HG03354 (cell line): Measurements from ENCODE around the gene MMP20.

Experiments used
- ATAC-seq: cut with Tn5 transposase; IDR thresholded peaks from one replicate; pipeline ENCODE4 v1.9.1; 2021; ENCODE audit warnings: mild to moderate bottlenecking; ENCODE audit not compliant: unreplicated experiment, poor library complexity, severe bottlenecking

The MMP20 gene

GRCh38 chr11:102626676-102627075 is 1.5 kb upstream of the MMP20 start:
- no peak for ATAC-seq

- no peak for ATAC-seq
These were observed 1.1 kb downstream of the MMP20 start for GRCh38 chr11:102623998-102624397.

- ATAC-seq: no peak
These were observed 2.0 kb downstream of the MMP20 start for GRCh38 chr11:102623128-102623527.

GRCh38 chr11:102622258-102622657 is 2.9 kb downstream of the MMP20 start:
- no peak for ATAC-seq

GRCh38 chr11:102620818-102621561 is 4.1 kb downstream of the MMP20 start:
- peak; percentile 77 for ATAC-seq

GRCh38 chr11:102620179-102620578 is 5.0 kb downstream of the MMP20 start:
- no peak for ATAC-seq

- no peak for ATAC-seq
These were observed 7.6 kb downstream of the MMP20 start for GRCh38 chr11:102617466-102618008.

GRCh38 chr11:102615894-102616432 is 9.2 kb downstream of the MMP20 start:
- no peak for ATAC-seq

GRCh38 chr11:102615077-102615893 is 9.8 kb downstream of the MMP20 start:
- ATAC-seq: no peak

- ATAC-seq: no peak
These were observed 10.6 kb downstream of the MMP20 start for GRCh38 chr11:102614485-102614884.

GRCh38 chr11:102614031-102614430 is 11.1 kb downstream of the MMP20 start:
- no peak for ATAC-seq

- no peak for ATAC-seq
These were observed 11.7 kb downstream of the MMP20 start for GRCh38 chr11:102613450-102613849.

GRCh38 chr11:102611291-102611690 is 13.8 kb downstream of the MMP20 start:
- ATAC-seq: peak; percentile 46

- ATAC-seq: no peak
These were observed 14.9 kb downstream of the MMP20 start for GRCh38 chr11:102610200-102610599.

GRCh38 chr11:102608699-102609098 is 16.4 kb downstream of the MMP20 start:
- ATAC-seq: no peak

- ATAC-seq: no peak
These were observed 20.3 kb downstream of the MMP20 start for GRCh38 chr11:102604875-102605274.

GRCh38 chr11:102604011-102604410 is 21.1 kb downstream of the MMP20 start:
- no peak for ATAC-seq

- ATAC-seq: no peak
These were observed 21.6 kb downstream of the MMP20 start for GRCh38 chr11:102603576-102603975.

GRCh38 chr11:102603091-102603490 is 22.0 kb downstream of the MMP20 start:
- no peak for ATAC-seq

GRCh38 chr11:102600666-102601065 is 24.5 kb downstream of the MMP20 start:
- ATAC-seq: no peak
